Fibroblast of skin of right quadriceps (primary cell): ENCODE data around the gene NRTN.
"Not testable (repeated sequence)": the region's sequence is repeated elsewhere in the genome, so short reads cannot be mapped to it uniquely, and the experiment has no call there.

Experiments
- DNase-seq: peaks from one replicate; pipeline ENCODE4 v3.0.0-alpha.2; 2013

Gene NRTN

DNA sequence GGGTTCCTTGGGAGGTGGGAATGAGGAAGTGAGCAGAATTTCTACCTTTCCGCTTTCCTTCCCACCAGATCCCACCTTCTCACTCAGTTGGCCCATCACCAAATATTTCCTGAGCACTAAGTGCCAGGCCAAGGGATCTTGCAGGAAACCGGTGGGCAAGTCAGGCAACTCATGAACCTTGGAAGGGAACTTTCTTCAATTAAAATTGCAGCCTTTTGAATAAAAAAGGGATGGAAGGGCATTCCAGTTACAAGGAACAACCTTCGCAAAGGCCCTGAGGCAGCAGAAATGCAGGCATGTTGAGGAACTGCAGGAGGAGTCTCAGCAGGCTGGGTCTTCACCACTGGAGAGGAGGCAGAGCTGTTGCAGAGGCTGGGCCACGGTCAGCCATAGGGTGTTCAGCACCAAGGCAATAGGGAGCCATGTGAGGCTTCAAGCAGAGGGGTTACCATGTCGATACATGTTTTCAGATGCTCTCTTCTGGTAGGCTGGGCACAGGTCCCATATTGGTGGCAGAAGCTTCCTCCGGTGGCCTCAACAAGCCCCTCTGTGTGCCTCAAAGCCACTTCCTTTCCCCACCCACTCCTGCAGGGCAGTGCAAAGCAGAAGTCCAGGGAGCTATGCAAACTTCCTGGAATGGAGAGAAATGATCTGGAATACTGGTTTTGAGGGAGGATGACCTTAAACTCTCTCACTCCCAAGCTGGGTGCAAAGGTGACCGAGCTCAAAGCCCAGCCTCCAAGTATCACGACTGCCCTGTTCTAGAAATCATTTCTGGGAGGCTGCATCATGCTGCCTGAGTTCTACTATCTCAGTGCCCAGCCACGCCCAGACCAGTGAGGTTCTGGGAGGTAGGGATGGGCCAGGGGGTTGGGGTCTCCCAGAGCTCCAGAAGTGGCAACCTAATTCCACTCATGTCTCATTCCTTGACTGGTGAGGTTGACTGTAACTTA lies 34.5 kb downstream of the NRTN start, which contains the start of gene FUT6:
FUT6 (minus strand) TSS at position 638 of the 953 bp plus-strand sequence. CDS start 7,135 bp downstream, outside the sequence.
- no peak for DNase-seq

DNA sequence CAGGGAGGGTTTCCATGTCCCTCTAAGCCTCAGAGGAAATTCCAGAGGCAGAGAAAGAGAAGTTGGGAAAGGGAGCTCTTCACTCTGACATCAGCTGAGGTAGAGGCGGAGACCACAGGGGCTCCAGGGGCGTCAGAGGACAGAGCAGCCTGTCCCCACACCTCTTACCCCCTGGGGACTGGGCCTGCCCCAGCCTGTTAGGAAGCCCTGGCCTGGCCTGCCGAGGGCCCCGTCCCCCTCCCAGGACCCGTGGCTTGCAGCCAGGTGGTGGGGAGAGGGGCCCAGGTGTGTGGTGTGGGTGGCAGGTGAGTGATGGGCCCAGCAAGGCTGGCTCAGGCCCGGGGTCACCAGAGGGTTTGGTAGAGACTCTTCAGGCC lies 36.9 kb downstream of the NRTN start:
- DNase-seq, result not testable (repeated sequence)

DNA sequence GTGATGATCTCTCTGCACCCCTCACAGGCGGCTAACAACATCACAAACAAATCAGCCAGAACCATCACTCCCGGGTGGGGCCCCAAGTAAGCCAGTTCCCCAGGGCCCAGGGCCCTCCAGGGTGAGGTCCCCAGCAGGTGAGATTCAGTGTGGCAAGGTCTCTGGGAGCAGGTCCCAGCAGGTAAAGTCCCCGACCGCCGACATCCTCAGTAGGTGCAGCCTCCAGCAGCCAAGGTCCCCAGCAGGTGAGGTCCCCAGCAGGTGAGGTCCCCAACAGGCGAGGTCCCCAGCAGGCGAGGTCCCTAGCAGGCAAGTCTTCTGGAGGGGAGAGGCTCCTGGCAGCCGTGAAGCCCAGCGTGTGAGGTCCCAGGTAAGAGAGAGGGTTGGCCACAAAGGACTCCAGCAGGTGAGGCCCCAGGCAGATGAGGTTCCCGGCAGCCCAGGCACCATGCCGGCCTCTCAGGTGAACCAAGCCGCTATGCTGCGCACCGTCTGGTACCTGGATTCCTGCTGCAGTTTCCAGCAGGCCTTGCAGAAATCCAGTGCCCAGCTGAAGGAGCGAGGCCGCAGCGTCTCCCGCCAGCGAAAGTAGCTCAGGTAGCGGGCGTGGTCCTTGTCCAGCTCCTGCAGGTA lies 38.5 kb downstream of the NRTN start:
- no peak for DNase-seq

DNA sequence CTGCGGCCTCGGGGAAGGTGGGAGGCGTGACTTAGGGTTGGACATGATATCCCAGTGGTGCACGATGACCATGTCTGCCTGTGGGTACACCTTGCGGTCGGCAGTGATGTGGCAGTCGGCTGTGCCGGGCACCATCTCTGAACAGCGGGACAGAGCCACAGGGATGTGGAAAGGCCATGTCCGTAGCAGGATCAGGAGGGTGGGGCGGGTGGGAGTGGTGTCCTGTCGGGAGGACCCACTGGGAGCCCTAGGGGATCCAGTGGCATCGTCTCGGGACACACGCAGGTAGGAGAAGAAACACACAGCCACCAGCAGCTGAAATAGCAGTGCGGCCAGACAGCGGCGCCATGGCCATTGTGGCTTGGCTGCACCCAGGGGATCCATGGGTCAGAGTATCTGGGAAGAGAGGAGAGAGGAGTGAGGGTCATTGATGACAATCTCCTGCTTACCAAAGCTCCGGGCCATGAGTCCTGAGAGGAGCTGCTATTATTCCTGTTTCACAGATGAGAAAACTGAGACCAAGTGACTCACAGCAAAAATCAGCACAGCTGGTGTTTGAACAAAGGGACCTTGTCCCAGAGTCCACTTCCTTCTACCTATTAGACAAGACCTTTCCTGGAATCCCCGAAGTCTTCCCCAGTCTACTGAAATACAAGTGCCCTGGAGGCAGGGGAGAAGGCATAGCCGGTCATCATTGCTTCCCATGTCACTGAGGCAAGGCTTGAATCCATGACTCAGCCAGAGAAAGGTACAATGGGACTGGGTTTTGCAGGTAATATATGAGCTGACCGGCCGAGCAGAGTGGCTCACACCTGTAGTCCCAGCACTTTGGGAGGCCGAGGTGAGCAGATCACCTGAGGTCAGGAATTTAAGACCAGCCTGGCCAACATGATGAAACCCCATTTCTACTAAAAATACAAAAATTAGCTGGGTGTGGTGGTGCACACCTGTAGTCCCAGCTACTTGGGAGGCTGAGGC lies 39.9 kb downstream of the NRTN start:
- no peak for DNase-seq

DNA sequence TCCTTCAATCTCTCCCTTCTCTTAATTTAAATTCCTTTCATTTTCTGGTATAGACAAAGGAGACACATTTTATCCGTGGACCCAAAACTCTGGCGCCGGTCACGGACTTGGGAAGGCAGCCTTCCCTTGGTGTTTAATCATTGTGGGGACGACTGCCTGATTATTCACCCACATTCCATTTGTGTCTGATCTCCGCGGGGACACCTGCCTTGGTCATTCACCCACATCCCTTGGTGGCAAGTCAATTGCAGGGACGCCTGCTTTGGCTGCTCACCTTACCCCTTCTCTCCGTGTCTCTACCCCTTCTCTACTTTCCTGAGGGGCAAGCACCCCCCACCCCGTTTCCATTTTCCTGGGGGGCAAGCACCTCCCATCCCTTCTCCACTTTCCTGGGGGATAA lies 43.0 kb downstream of the NRTN start:
- DNase-seq, result not testable (repeated sequence)

DNA sequence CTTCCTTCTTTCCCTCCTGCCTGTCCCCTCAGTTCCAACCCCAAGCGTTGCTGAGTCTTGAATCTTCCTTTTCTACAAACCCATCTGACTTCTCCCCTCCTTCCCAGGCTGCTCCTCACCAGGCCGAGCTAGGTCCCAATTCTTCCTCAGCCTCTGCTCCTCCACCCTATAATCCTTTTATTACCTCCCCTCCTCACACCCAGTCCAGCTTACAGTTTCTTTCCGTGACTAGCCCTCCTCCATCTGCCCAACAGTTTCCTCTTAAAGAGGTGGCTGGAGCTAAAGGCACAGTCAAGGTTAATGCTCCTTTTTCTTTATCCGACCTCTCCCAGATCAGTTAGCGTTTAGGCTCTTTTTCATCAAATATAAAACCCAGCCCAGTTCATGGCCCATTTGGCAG lies 43.8 kb downstream of the NRTN start:
- DNase-seq, result not testable (repeated sequence)

DNA sequence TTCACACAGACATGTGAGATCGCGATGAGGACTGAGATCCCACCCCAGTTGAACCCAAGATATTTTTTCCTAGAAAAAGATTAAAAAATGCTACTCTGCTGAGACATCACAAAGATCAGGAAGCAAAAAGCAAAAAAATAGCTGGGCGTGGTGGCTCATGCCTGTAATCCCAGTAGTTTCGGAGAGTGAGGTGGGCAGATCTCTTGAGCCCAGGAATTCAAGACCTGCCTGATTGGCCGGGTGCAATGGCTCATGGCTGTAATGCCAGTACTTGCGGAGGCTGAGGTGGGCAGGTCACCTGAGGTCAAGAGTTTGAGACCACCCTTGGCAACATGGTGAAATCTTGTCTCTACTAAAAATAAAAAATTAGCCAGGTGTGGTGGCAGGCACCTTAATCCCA lies 45.3 kb downstream of the NRTN start:
- DNase-seq, result no peak

- peak; percentile 54 for DNase-seq
Observed at GRCh38 chr19:5850743-5851293, 46.0 kb downstream of the NRTN start.

DNA sequence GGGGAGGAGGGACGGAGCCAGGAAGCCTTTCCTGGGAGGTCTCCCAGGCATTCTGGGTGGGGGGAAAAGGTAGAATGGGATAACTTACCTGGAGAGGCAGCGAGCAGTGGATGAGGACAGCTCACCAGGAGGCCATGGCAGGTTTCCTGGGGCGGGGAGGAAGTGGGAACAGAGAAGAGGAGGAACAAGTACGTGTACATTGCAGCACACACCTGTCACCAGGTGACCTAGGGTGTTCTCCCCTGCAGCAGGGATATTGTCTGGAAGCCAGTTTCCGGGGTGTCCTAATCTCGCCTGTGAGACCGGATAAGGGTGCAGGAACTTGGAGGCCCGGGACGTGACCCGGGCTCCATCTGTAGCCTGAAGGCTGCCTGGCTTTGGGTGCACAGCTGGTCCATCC lies 46.4 kb downstream of the NRTN start, which contains the start of gene FUT3:
FUT3 (minus strand) TSS at position 148 of the 400 bp plus-strand sequence.
- DNase-seq, result no peak

DNA sequence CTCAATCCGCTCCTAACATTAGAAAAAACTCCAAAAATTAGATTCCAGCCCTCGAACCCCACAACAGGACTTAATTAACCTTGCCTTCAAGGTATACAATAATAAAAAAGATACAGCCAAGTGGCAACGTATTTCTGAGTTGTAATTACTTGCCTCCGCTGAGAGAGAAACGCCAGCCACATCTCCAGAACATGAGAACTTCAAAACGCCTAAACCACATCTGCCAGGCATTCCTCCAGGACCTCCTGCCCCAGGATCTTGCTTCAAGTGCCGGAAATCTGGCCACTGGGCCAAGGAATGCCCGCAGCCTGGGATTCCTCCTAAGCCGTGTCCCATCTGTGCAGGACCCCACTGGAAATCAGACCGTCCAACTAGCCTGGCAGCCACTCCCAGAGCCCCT lies 49.3 kb downstream of the NRTN start:
- not testable (repeated sequence) for DNase-seq

- not testable (repeated sequence) for DNase-seq
Observed at GRCh38 chr19:5855151-5855550, 50.3 kb downstream of the NRTN start.

DNA sequence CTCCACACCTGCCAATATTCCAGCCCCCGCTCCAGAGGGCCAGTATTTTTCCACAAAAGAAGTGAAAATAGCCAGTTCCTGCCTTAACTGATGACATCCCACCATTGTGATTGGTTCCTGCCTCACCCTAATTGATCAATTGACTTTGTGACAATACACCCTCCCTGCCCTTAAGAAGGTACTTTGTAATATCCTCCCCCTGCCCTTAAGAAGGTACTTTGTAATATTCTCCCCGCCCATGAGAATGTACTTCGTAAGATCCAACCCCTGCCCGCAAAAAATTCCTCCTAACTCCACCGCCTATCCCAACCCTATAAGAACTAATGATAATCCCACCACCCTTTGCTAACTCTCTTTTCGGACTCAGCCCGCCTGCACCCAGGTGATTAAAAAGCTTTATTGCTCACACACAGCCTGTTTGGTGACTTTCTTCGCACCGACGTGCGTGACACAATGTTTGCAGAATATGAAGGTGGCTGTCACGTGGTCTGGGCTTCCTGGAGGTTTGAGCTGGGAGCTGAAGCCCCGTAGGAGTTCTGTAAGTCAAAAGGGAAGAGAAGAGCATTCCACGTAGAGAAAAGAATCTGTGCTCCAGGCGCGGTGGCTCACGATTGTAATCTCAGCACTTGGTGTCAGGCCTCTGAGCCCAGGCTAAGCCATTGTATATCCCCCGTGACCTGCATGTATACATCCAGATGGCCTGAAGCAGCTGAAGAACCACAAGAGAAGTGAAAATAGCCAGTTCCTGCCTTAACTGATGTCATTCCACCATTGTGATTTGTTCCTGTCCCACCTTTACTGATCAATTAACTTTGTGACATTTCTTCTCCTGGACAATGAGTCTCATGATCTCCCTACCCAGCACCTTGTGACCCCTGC lies 52.6 kb downstream of the NRTN start:
- no peak for DNase-seq

GRCh38 chr19:5863030-5863665 lies 58.3 kb downstream of the NRTN start:
- no peak for DNase-seq

- DNase-seq, result no peak
Observed at GRCh38 chr19:5864013-5864720, 59.3 kb downstream of the NRTN start.

- no peak for DNase-seq
Observed at GRCh38 chr19:5864725-5865486, 60.0 kb downstream of the NRTN start.

DNA sequence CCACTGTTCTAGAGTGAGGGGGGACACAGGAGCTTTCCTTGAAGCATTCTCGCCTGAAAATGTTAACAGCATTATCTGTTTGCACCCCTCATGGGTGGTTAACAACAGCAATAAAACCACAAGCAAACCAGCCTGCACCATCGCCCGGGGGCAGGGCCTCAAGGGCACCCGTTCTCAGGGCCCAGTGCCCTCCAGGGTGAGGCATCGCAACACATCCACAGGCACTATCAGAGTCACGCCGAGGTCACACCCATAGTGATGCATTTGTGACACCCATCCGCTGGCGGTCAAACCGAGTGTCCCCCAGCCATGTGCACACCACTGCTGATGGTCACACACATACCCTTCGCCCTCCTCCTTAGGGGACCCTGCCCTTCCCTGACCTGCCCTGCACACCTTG lies 60.9 kb downstream of the NRTN start:
- no peak for DNase-seq

DNA sequence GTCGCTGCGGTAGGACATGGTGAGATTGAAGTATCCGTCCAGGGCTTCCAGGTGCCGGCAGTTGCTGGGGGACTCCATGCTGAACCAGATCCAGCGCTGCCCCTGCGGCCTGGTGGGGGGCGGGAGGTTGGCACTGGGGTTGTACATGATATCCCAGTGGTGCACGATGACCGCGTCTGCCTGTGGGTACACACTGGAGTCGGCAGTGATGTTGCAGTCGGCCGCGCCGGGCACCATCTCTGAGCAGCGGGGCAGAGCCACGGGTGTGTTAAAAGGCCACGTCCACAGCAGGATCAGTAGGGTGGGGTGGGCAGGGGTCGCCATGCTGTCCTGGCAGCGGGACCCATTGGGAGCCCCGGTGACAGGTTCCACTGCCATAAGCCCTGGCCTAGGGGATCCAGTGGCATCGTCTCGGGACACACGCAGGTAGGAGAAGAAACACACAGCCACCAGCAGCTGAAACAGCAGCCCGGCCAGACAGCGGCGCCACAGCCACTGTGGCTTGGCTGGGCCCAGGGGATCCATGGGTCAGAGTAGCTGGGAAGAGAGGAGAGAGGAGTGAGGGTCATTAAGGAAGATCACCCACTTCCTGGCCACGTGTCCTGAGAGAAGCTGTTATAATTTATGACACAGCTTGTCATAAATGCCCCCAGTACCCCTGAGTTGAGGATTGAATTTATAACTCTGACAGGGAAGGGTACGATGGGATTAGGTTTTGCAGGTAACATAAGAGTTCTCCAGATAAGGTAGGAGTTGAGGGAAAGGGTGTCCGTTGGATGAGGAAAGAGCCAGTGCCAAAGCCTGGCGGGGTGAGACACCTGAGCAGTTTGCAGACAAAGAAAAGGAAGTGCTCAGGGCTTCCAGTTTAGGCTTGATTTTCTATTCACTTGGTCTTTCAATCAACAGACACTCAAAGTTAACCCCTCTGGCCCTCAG lies 62.6 kb downstream of the NRTN start:
- no peak for DNase-seq

DNA sequence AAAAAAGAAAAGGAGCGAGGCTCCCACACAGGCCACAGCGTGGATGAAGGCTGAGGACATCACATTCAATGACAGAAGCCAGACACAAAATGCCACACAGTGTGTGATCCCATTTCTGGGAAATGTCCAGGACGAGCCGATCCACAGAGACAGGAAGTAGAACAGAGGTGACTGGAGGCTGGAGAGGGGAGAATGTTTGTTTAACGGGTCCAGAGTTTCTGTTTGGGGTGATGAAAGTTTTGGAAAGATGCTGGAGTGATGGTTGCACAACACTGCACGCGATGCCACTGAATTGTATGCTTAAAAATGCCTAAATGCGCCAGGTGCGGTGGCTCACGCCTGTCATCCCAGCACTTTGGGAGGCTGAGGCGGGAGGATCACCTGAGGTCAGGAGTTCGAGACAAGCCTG lies 66.1 kb downstream of the NRTN start:
- no peak for DNase-seq
